Natural killer cell (primary cell): ENCODE data around the gene EP400. TPM values are rescaled to one million over a fixed set of nuclear protein-coding genes. Genes with fewer than 3 reads are reported as not detected.
"Not testable (repeated sequence)": the region's sequence is repeated elsewhere in the genome, so short reads cannot be mapped to it uniquely, and the experiment has no call there.

ENCODE experiments used
- ATAC-seq, 3 donors: fragments of 150-1000 bp in 2 of 3; fragments of 200-7000 bp in 1 of 3; cut with Tn5 transposase; 1 replicate in 1 of 3; 2 replicates in 2 of 3; pipeline ENCODE4 v1.10.0; 2021; ENCODE audit warnings: mild to moderate bottlenecking in 2 of 3, moderate library complexity in 2 of 3
- DNase-seq, 2 donors: peaks; one replicate each; pipeline versions ENCODE4 v3.0.0 to v3.0.0-alpha.2; 2013 to 2021; ENCODE audit warnings: mixed read lengths in 1 of 2
- H3K27ac ChIP-seq: one replicate; pipeline ENCODE4 v1.5.1; 2013; ENCODE audit warnings: mild to moderate bottlenecking, low read length
- H3K27me3 ChIP-seq: one replicate; pipeline ENCODE4 v1.6.1; 2013; ENCODE audit warnings: low read length; ENCODE audit not compliant: control insufficient read depth, insufficient read depth
- H3K36me3 ChIP-seq: one replicate; pipeline ENCODE4 v1.6.1; 2013; ENCODE audit warnings: low read length; ENCODE audit not compliant: control insufficient read depth, insufficient read depth
- H3K4me1 ChIP-seq: one replicate; pipeline ENCODE4 v1.6.1; 2013; ENCODE audit warnings: low read length; ENCODE audit not compliant: control insufficient read depth, insufficient read depth
- H3K4me3 ChIP-seq: one replicate; pipeline ENCODE4 v1.5.1; 2013; ENCODE audit warnings: low read length
- H3K9me3 ChIP-seq: one replicate; pipeline ENCODE4 v1.6.1; 2013; ENCODE audit warnings: low read length; ENCODE audit not compliant: control insufficient read depth, insufficient read depth
- H3K27ac Mint-ChIP-seq, 2 donors: one replicate each; pipeline ENCODE4 v1.8.0; 2022; ENCODE audit warnings: mild to moderate bottlenecking in 2 of 2, mixed read lengths in 2 of 2, moderate library complexity in 1 of 2
- H3K27me3 Mint-ChIP-seq, 2 donors: one replicate each; pipeline ENCODE4 v1.8.0; 2022; ENCODE audit warnings: low read depth in 2 of 2, mixed read lengths in 2 of 2
- H3K36me3 Mint-ChIP-seq: one replicate; pipeline ENCODE4 v1.8.0; 2022; ENCODE audit warnings: mixed read lengths
- H3K4me1 Mint-ChIP-seq, 2 donors: one replicate each; pipeline ENCODE4 v1.8.0; 2022; ENCODE audit warnings: mixed read lengths in 2 of 2
- H3K4me3 Mint-ChIP-seq: one replicate; pipeline ENCODE4 v1.8.0; 2022; ENCODE audit warnings: mild to moderate bottlenecking, moderate library complexity, mixed read lengths
- H3K9me3 Mint-ChIP-seq, 2 donors: one replicate each; pipeline ENCODE4 v1.8.0; 2022; ENCODE audit warnings: mixed read lengths in 2 of 2
- WGBS: methylation state at CpG from one replicate; pipeline ENCODE4 v1.1.7; 2013; ENCODE audit warnings: missing lambda C conversion rate; ENCODE audit not compliant: insufficient coverage; 5-methylcytosine and 5-hydroxymethylcytosine counted together
- intact Hi-C: fragments of 100-400 bp; cut with micrococcal nuclease; formaldehyde crosslinking; loops from one replicate; pipeline ENCODE4 v1.14.2; 2022
- total RNA-seq, 4 donors: library from RNA; stranded (reverse); fragments of 120-200 nt in 1 of 4; gene quantifications; one replicate each; pipeline versions ENCODE4 v1.2.3 to v1.2.4, GENCODE V29; 2013 to 2022
- TF ChIP-seq, protein P1 (sequence below): fragments of 200-600 bp; IDR thresholded peaks from one replicate; pipeline ENCODE4 v1.8.0; 2022; ENCODE audit warnings: antibody characterized with exemption

EP400 gene
- total RNA-seq, 3 donors from 2014 or later (not counting 1 experiment from before 2014, with no cell fraction given) = 62.8 to 81.1 (median 80.1) TPM

DNA sequence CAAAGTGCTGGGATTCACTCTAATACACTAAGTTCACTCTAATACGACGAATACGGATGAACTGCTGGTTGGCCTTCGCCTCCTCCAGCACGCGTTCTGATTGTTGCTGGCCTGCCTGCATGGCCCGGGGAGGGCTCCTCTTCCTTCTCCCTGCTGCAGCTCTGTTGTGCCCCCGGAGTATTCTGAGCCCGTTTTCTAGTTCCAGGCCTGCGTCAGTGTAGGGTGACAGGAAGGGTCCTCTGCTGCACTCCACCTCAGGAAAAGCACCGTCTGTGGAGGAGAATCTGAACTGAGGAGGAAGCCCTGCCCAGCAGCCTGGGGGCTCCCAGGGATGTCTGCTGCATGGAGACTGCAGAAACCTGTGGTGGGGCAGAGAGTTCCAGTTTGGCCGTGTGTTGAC, 150.0 kb downstream of the EP400 start:
- no peak overlapping the region for H3K4me3 ChIP-seq
- no peaks in the 10 kb centered on the region for H3K27me3 ChIP-seq
- Mint-ChIP-seq H3K4me3 (no peak overlapping the region), H3K27me3 (no peaks in the 10 kb centered on the region), H3K9me3 (no peaks in the 10 kb centered on the region), H3K36me3 (no peaks in the 10 kb centered on the region), H3K27ac (no peak overlapping the region), H3K4me1 (peaks cover 7 to 11% of the 10 kb centered on the region in 2 donors)
- ATAC-seq = no peak
- TF ChIP-seq, protein P1, sequence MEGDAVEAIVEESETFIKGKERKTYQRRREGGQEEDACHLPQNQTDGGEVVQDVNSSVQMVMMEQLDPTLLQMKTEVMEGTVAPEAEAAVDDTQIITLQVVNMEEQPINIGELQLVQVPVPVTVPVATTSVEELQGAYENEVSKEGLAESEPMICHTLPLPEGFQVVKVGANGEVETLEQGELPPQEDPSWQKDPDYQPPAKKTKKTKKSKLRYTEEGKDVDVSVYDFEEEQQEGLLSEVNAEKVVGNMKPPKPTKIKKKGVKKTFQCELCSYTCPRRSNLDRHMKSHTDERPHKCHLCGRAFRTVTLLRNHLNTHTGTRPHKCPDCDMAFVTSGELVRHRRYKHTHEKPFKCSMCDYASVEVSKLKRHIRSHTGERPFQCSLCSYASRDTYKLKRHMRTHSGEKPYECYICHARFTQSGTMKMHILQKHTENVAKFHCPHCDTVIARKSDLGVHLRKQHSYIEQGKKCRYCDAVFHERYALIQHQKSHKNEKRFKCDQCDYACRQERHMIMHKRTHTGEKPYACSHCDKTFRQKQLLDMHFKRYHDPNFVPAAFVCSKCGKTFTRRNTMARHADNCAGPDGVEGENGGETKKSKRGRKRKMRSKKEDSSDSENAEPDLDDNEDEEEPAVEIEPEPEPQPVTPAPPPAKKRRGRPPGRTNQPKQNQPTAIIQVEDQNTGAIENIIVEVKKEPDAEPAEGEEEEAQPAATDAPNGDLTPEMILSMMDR = no peak
- H3K4me1 ChIP-seq = no peaks in the 10 kb centered on the region
- H3K9me3 ChIP-seq = no peaks in the 10 kb centered on the region
- no peak overlapping the region for H3K27ac ChIP-seq
- WGBS = 96% methylated on average over 12 of the region's 12 CpGs
- DNase-seq = no peak
- intact Hi-C loops = no loop called here
- no peaks in the 10 kb centered on the region for H3K36me3 ChIP-seq

DNA sequence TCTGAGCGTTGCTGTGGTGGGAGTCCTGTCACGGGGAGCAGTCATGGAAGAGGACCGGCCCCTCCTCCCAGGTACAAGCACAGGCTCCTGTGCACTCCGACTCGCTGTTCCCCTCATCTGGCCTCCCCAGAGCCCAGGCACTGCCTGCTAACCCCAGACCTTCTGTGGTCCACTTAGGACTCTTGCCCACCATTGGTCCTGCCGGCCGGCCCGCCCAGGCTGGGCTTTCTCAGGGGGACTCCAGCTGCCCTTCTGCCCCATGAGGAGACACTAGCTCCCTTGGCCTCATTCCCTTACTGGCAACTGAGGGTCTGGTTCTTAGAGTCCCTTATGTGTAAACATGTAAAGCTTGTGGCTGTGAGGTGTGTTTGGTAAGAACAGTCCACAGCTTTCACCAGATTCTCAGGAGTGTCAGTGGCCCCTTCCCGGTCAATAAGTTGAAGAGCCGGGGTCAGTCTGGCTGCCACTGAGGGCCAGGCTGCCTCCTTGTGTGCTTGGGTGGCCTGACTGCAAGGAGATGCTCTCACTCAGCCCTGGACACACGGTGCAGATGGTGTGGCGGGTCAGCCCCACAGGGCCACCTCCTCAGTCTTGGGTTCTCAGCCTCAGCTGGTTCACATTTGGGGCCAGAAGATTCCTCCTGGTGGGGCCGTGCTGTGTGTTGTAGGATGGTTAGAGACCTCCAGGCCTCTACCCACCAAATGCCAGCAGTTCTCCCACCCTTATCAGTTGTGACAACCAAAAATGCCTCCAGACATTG, 150.7 kb downstream of the EP400 start:
- Histone ChIP-seq H3K27me3 (no peaks in the 10 kb centered on the region), H3K4me3 (no peak overlapping the region), H3K4me1 (no peaks in the 10 kb centered on the region), H3K27ac (no peak overlapping the region), H3K36me3 (peaks cover 2% of the 10 kb centered on the region), H3K9me3 (no peaks in the 10 kb centered on the region)
- no peak for ATAC-seq
- TF ChIP-seq, protein P1 = no peak
- no peak for DNase-seq
- intact Hi-C loops = no loop called here
- Mint-ChIP-seq H3K27me3 (no peaks in the 10 kb centered on the region), H3K36me3 (no peaks in the 10 kb centered on the region), H3K9me3 (no peaks in the 10 kb centered on the region), H3K4me1 (peaks cover 6 to 9% of the 10 kb centered on the region in 2 donors), H3K27ac (no peak overlapping the region), H3K4me3 (no peak overlapping the region)
- 97% methylated on average over 12 of the region's 13 CpGs for WGBS

DNA sequence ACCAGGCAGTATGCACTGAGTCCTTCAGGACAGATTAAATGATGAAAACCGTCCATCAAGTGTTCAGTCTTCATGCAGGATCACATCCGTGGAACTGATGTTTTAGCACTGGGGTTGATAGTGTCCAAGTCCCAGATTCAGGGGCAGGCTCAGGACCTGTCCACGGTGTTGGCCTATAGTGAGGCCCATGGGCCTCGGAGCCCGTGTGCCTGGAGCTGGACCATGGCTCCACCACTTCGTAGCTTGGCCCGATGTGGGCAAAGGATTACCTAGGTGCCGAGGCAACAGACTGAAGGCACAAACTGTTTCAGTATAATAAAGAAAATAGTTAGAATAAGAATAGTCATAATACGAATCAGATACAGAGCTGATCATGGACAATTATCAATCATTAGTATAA, 152.6 kb downstream of the EP400 start:
- Histone ChIP-seq H3K9me3 (no peaks in the 10 kb centered on the region), H3K27me3 (no peaks in the 10 kb centered on the region), H3K4me1 (no peaks in the 10 kb centered on the region), H3K27ac (no peak overlapping the region), H3K4me3 (no peak overlapping the region), H3K36me3 (peaks cover 5% of the 10 kb centered on the region)
- ATAC-seq (no peak), DNase-seq (no peak)
- Mint-ChIP-seq H3K27ac (no peak overlapping the region), H3K9me3 (no peaks in the 10 kb centered on the region), H3K4me1 (peaks cover 0 to 4% of the 10 kb centered on the region in 2 donors), H3K27me3 (no peaks in the 10 kb centered on the region), H3K36me3 (no peaks in the 10 kb centered on the region), H3K4me3 (no peak overlapping the region)
- TF ChIP-seq, protein P1 = no peak
- intact Hi-C loops = no loop called here
- 97% methylated on average over 8 of the region's 9 CpGs for WGBS

DNA sequence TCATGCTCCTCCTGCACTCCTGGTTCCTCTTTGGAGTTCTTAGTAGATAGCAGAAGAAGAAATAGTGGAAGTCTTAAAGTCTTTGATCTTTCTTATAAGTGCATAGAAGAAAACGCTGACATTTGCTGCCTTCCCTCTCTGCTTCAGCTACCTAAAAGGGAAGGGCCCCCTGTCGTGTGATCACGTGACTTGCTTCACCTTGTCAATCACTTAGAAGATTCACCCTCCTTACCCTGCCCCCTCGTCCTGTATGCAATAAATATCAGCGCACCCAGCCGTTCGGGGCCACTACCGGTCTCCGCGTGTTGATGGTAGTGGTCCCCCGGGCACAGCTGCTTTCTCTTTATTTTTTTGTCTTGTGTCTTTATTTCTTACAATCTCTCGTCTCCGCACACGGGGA, 153.3 kb downstream of the EP400 start:
- intact Hi-C loops, H3K27me3 Mint-ChIP-seq, H3K9me3 ChIP-seq, ATAC-seq, H3K27ac ChIP-seq, H3K9me3 Mint-ChIP-seq, DNase-seq, H3K27me3 ChIP-seq, H3K4me1 Mint-ChIP-seq, H3K4me3 ChIP-seq, H3K36me3 Mint-ChIP-seq, H3K27ac Mint-ChIP-seq, H3K4me3 Mint-ChIP-seq, H3K36me3 ChIP-seq, H3K4me1 ChIP-seq: not testable (repeated sequence)
- 90% methylated on average over 14 of the region's 14 CpGs for WGBS
